ENCODE data around the gene PDF. TPM values are rescaled to one million over a fixed set of nuclear protein-coding genes. Genes with fewer than 3 reads are reported as not detected.
A peak's percentile ranks its signal among the peaks of the same experiment; 100 is the strongest.

PDF gene
- 13.4 and 14.4 TPM in 2 replicates for total RNA-seq
- 8.7 and 9.2 TPM in 2 replicates for polyA plus RNA-seq
- polyA plus RNA-seq (2012), result 7.2 and 13.6 TPM in 2 replicates
- 0.31 and 0.52 TPM in 2 replicates for polyA minus RNA-seq (ENCODE audit: low replicate concordance)

GRCh38 chr16:69330286-69331109 lies at the start of gene PDF:
PDF (minus strand) TSS chr16:69330588; CDS start chr16:69330570, 18 bp downstream.
- no peak for TF ChIP-seq CTCF (conservative IDR thresholded peaks at IDR 0.05 in 1 of 2, IDR thresholded peaks at IDR 0.05 in 1 of 2; ENCODE audit: low read depth in 1 of 2, low read length in 2 of 2)
- no peak for TF ChIP-seq EZH2 (IDR thresholded peaks at IDR 0.05; ENCODE audit: low read length, missing control alignments)
- peaks cover 23% of the 10 kb centered on the region for H3K36me3 ChIP-seq (ENCODE audit: control insufficient read depth, insufficient read depth, low read length)
- no peaks in the 10 kb centered on the region for H3K9me3 ChIP-seq (ENCODE audit: control insufficient read depth, insufficient read depth, low read depth, low read length)
- H3K27ac ChIP-seq (ENCODE audit: insufficient read depth, low read length), result peak within 1 kb of the TSS; percentile 84
- H4K20me1 ChIP-seq (ENCODE audit: control insufficient read depth, extremely low read depth, insufficient read depth, low read length), result no peaks in the 10 kb centered on the region
- H3K4me2 ChIP-seq (ENCODE audit: extremely low read depth, insufficient read depth, low read length), result peak within 1 kb of the TSS; percentile 94
- peaks cover 40% of the 10 kb centered on the region for H3K79me2 ChIP-seq (ENCODE audit: control insufficient read depth, insufficient read depth, low read length)
- no peaks in the 10 kb centered on the region for H3K27me3 ChIP-seq (ENCODE audit: control insufficient read depth, insufficient read depth, low read length)
- H2AFZ ChIP-seq (ENCODE audit: low read length), result peak within 1 kb of the TSS; percentile 19
- H3K9ac ChIP-seq (ENCODE audit: insufficient read depth, low read length), result peak within 1 kb of the TSS; percentile 89
- peak; percentile 89 to 92 for DNase-seq (ENCODE audit: low read depth in 2 of 2)
- peak within 1 kb of the TSS; percentile 58 to 78 (median 76) for H3K4me3 ChIP-seq (replicated peaks in 1 of 4; ENCODE audit: control extremely low read depth in 1 of 4, insufficient read depth in 1 of 4, low read depth in 3 of 4, low read length in 4 of 4)
- peaks cover 9% of the 10 kb centered on the region for H3K4me1 ChIP-seq (ENCODE audit: control insufficient read depth, extremely low read depth, insufficient read depth, low read length)

- H3K4me1 ChIP-seq (ENCODE audit: control insufficient read depth, extremely low read depth, insufficient read depth, low read length), result no peaks in the 10 kb centered on the region
- no peaks in the 10 kb centered on the region for H3K9me3 ChIP-seq (ENCODE audit: control insufficient read depth, insufficient read depth, low read depth, low read length)
- H2AFZ ChIP-seq (ENCODE audit: low read length), result no peak overlapping the region
- H4K20me1 ChIP-seq (ENCODE audit: control insufficient read depth, extremely low read depth, insufficient read depth, low read length), result no peaks in the 10 kb centered on the region
- no peak overlapping the region for H3K9ac ChIP-seq (ENCODE audit: insufficient read depth, low read length)
- no peaks in the 10 kb centered on the region for H3K27me3 ChIP-seq (ENCODE audit: control insufficient read depth, insufficient read depth, low read length)
- H3K79me2 ChIP-seq (ENCODE audit: control insufficient read depth, insufficient read depth, low read length), result peaks cover 7% of the 10 kb centered on the region
- peaks cover 5% of the 10 kb centered on the region for H3K36me3 ChIP-seq (ENCODE audit: control insufficient read depth, insufficient read depth, low read length)
- H3K27ac ChIP-seq (ENCODE audit: insufficient read depth, low read length), result no peak overlapping the region
- no peak overlapping the region for H3K4me2 ChIP-seq (ENCODE audit: extremely low read depth, insufficient read depth, low read length)
- DNase-seq (ENCODE audit: low read depth in 2 of 2), result peak in 1 of 2 donors; percentile 50
- no peak for TF ChIP-seq EZH2 (IDR thresholded peaks at IDR 0.05; ENCODE audit: low read length, missing control alignments)
- no peak for TF ChIP-seq CTCF (conservative IDR thresholded peaks at IDR 0.05 in 1 of 2, IDR thresholded peaks at IDR 0.05 in 1 of 2; ENCODE audit: low read depth in 1 of 2, low read length in 2 of 2)
- no peak overlapping the region for H3K4me3 ChIP-seq (replicated peaks in 1 of 4; ENCODE audit: control extremely low read depth in 1 of 4, insufficient read depth in 1 of 4, low read depth in 3 of 4, low read length in 4 of 4)
Measured at GRCh38 chr16:69378760-69379159, 48.4 kb upstream of the PDF start.

GRCh38 chr16:69378036-69378435 lies 47.6 kb upstream of the PDF start:
- Histone ChIP-seq H3K9me3 (ENCODE audit: control insufficient read depth, insufficient read depth, low read depth, low read length) (no peaks in the 10 kb centered on the region), H2AFZ (ENCODE audit: low read length) (no peak overlapping the region), H3K79me2 (ENCODE audit: control insufficient read depth, insufficient read depth, low read length) (peaks cover 5% of the 10 kb centered on the region), H3K36me3 (ENCODE audit: control insufficient read depth, insufficient read depth, low read length) (peaks cover 5% of the 10 kb centered on the region), H3K27me3 (ENCODE audit: control insufficient read depth, insufficient read depth, low read length) (no peaks in the 10 kb centered on the region), H3K27ac (ENCODE audit: insufficient read depth, low read length) (no peak overlapping the region), H3K4me2 (ENCODE audit: extremely low read depth, insufficient read depth, low read length) (no peak overlapping the region), H3K4me1 (ENCODE audit: control insufficient read depth, extremely low read depth, insufficient read depth, low read length) (no peaks in the 10 kb centered on the region), H3K9ac (ENCODE audit: insufficient read depth, low read length) (no peak overlapping the region), H3K4me3 (replicated peaks in 1 of 4; ENCODE audit: control extremely low read depth in 1 of 4, insufficient read depth in 1 of 4, low read depth in 3 of 4, low read length in 4 of 4) (no peak overlapping the region), H4K20me1 (ENCODE audit: control insufficient read depth, extremely low read depth, insufficient read depth, low read length) (no peaks in the 10 kb centered on the region)
- no peak for TF ChIP-seq EZH2 (IDR thresholded peaks at IDR 0.05; ENCODE audit: low read length, missing control alignments)
- no peak for TF ChIP-seq CTCF (conservative IDR thresholded peaks at IDR 0.05 in 1 of 2, IDR thresholded peaks at IDR 0.05 in 1 of 2; ENCODE audit: low read depth in 1 of 2, low read length in 2 of 2)
- no peak for DNase-seq (ENCODE audit: low read depth in 2 of 2)

Measured in fibroblast of lung (primary cell).